Cerebellar cortex (tissue), 1 donor: ENCODE measurements around the gene CCAR1.
"Not testable (repeated sequence)": the region's sequence is repeated elsewhere in the genome, so short reads cannot be mapped to it uniquely, and the experiment has no call there.

Experiments
- DNase-seq: peaks from one replicate; pipeline ENCODE4 v3.0.0-alpha.2; 2015; ENCODE audit warnings: low spot score

CCAR1 gene

GRCh38 chr10:68828833-68829232 is 107.8 kb downstream of the CCAR1 start:
- DNase-seq: no peak

- DNase-seq: no peak
Measured at GRCh38 chr10:68829521-68829920, 108.5 kb downstream of the CCAR1 start.

DNA sequence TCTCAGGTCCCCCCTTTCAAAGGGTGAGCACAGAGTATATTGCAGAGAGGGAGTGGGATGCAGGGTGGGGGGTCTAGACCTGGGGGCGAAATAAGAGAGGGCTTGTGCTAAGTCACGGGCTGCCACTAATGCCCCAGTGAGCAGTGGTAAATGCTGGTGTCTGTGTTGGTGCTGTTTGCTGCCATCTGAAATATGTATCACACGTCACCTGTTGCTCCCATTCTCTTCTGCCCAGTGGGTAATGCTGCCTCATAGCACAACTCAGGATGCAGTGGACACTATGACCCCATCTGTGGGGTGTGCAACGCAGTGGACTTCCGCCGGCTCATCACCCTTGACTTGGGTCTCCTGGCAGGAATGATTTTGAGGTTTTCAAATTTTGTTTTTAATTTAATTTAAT is 108.9 kb downstream of the CCAR1 start:
- no peak for DNase-seq

- no peak for DNase-seq
Measured at GRCh38 chr10:68831961-68832455, 111.0 kb downstream of the CCAR1 start.

GRCh38 chr10:68832601-68833000 is 111.6 kb downstream of the CCAR1 start:
- no peak for DNase-seq

DNA sequence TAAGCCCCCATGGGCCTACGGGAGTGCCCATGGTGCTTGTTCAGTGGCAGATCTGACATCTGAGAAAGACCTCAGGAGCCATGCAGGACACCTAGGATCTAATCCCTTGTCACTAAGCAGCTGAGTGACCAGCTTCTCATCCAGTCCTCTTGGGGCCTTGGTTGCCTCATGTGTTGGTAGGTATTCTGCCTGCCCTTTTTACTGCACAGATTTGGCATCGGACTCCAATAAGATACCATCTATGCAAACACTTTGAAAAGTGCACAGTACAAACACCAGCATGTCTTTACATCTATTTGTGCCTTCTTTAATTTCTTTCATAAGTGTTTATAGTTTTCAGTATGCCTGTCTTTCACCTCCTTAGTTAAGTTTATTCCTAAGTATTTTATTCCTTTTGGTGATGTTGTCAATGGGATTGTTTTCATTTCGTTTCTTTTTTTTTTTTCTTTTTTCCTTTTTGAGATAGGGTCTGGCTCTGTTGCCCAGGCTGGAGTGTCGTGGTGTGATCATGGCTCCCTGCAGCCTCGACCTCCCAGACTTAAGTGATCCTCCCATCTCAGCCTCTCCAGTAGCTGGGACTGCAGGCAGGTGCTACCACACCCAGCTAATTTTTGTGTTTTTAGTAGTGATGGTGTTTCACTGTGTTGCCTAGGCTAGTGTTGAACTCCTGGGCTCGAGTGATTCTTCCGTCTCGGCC is 116.7 kb downstream of the CCAR1 start:
- no peak for DNase-seq

GRCh38 chr10:68840650-68841049 is 119.6 kb downstream of the CCAR1 start:
- not testable (repeated sequence) for DNase-seq
